Endothelial cell of umbilical vein (primary cell): Measurements from ENCODE around the gene TRMT2B. TPM values are rescaled to one million over a fixed set of nuclear protein-coding genes. Genes with fewer than 3 reads are reported as not detected.

Source experiments
- BruUV-seq: library from RNA; stranded (reverse); fragments of 400-500 nt; replicated peaks from 2 replicates; lab custom pipeline; 2021; lab: Mats Ljungman, UMichigan
- CTCF ChIA-PET: fragments of 300-600, 350-600 bp; sonication (Branson Sonifier 250); formaldehyde crosslinking; loops from one replicate; lab custom pipeline; 2021; ENCODE audit warnings: antibody characterized with exemption, inconsistent platforms; lab: Charles Lee
- POLR2A ChIA-PET: fragments of 300-600, 350-600 bp; sonication (Branson Sonifier 250); formaldehyde crosslinking; loops from one replicate; lab custom pipeline; 2021; ENCODE audit warnings: antibody characterized with exemption, inconsistent platforms; lab: Charles Lee
- DNase-seq: peaks from one replicate; pipeline ENCODE4 v3.0.0-alpha.2; 2011; ENCODE audit warnings: low read depth, low spot score
- FAIRE-seq: peaks from 2 replicates; lab custom pipeline; 2011; peaks lifted over from hg19 to GRCh38; lab: Jason Lieb, UNC
- H2AFZ ChIP-seq: 2 replicates; pipeline ENCODE4 v1.6.0; 2012; ENCODE audit warnings: low read depth, low read length, control low read depth, inconsistent platforms
- H3K27ac ChIP-seq: 2 replicates; pipeline ENCODE4 v1.5.1; 2011; ENCODE audit warnings: low read depth, mild to moderate bottlenecking, control low read depth, low read length, moderate library complexity; ENCODE audit not compliant: insufficient read depth
- H3K27me3 ChIP-seq, 2 experiments: 2 replicates each; pipeline versions ENCODE4 v1.6.0 to v1.6.1; 2011; ENCODE audit warnings: low read length in 2 of 2, mixed read lengths in 1 of 2; ENCODE audit not compliant: control insufficient read depth in 2 of 2, insufficient read depth in 2 of 2
- H3K36me3 ChIP-seq, 2 experiments: 2 replicates in 1 of 2; 3 replicates in 1 of 2; pipeline ENCODE4 v1.5.1; 2011; ENCODE audit warnings: low read length in 2 of 2, mild to moderate bottlenecking in 1 of 2, moderate library complexity in 1 of 2; ENCODE audit not compliant: control insufficient read depth in 2 of 2, insufficient read depth in 2 of 2; ENCODE audit errors: extremely low read depth in 1 of 2
- H3K4me1 ChIP-seq: 3 replicates; pipeline ENCODE4 v1.5.1; 2011; ENCODE audit warnings: mild to moderate bottlenecking, low read length; ENCODE audit not compliant: control insufficient read depth, insufficient read depth; ENCODE audit errors: extremely low read depth
- H3K4me2 ChIP-seq: 2 replicates; pipeline ENCODE4 v1.6.1; 2011; ENCODE audit warnings: low read length, control low read depth, mixed read lengths; ENCODE audit not compliant: insufficient read depth
- H3K4me3 ChIP-seq, 3 experiments: fragments of 200-600 bp in 1 of 3; sonication (generic), shearing (Covaris generic) in 1 of 3; replicated peaks in 1 of 3; 2 replicates each; pipeline ENCODE4 v1.5.1; 2011 to 2016; ENCODE audit warnings: control low read depth in 3 of 3, low read length in 3 of 3, mild to moderate bottlenecking in 2 of 3, inconsistent platforms in 1 of 3, low read depth in 1 of 3, moderate library complexity in 1 of 3; ENCODE audit not compliant: insufficient read depth in 1 of 3
- H3K79me2 ChIP-seq: 2 replicates; pipeline ENCODE4 v1.6.0; 2012; ENCODE audit warnings: low read length, inconsistent platforms; ENCODE audit not compliant: control insufficient read depth, insufficient read depth
- H3K9ac ChIP-seq: replicated peaks from 2 replicates; pipeline ENCODE3; 2011; ENCODE audit warnings: low read length, control low read depth; ENCODE audit not compliant: insufficient read depth; ENCODE audit errors: extremely low read depth
- H3K9me1 ChIP-seq: replicated peaks from 3 replicates; pipeline ENCODE4 v1.6.0; 2011; ENCODE audit warnings: mild to moderate bottlenecking, low read length; ENCODE audit not compliant: control insufficient read depth, insufficient read depth; ENCODE audit errors: extremely low read depth
- H3K9me3 ChIP-seq: replicated peaks from 2 replicates; pipeline ENCODE4 v1.5.1; 2012; ENCODE audit warnings: low read length, inconsistent platforms; ENCODE audit not compliant: control insufficient read depth, insufficient read depth
- H4K20me1 ChIP-seq: replicated peaks from 2 replicates; pipeline ENCODE3; 2011; ENCODE audit warnings: mild to moderate bottlenecking, low read length; ENCODE audit not compliant: control insufficient read depth, insufficient read depth; ENCODE audit errors: extremely low read depth
- EZH2 ChIP-seq: IDR thresholded peaks from 2 replicates; pipeline ENCODE4 v1.6.1; 2012; ENCODE audit warnings: borderline replicate concordance, low read depth, mild to moderate bottlenecking, moderate library complexity, low read length, inconsistent platforms; ENCODE audit not compliant: severe bottlenecking
- FOS ChIP-seq: IDR thresholded peaks from 2 replicates; pipeline ENCODE4 v1.6.1; 2011; ENCODE audit warnings: mild to moderate bottlenecking, low read length, moderate library complexity, borderline replicate concordance; ENCODE audit not compliant: insufficient read depth
- GATA2 ChIP-seq: IDR thresholded peaks from 2 replicates; pipeline ENCODE4 v1.7.0; 2011; ENCODE audit warnings: low read depth, mild to moderate bottlenecking, moderate library complexity, mixed read lengths, low read length; ENCODE audit not compliant: insufficient read length, insufficient read depth
- JUN ChIP-seq: IDR thresholded peaks from 2 replicates; pipeline ENCODE4 v1.6.1; 2011; ENCODE audit warnings: borderline replicate concordance, low read depth; ENCODE audit not compliant: insufficient read length, insufficient read depth
- MYC ChIP-seq: IDR thresholded peaks from one replicate; pipeline ENCODE4 v1.6.1; 2011; ENCODE audit warnings: mild to moderate bottlenecking, low read depth, low read length
- POLR2A ChIP-seq: IDR thresholded peaks from 2 replicates; pipeline ENCODE4 v1.6.1; 2012; ENCODE audit warnings: low read depth, mild to moderate bottlenecking, control low read depth, low read length
- POLR2AphosphoS5 ChIP-seq: IDR thresholded peaks from 2 replicates; pipeline ENCODE4 v1.6.1; 2012; ENCODE audit warnings: low read depth, mild to moderate bottlenecking, control low read depth, low read length, moderate library complexity; ENCODE audit not compliant: insufficient read depth
- dilution Hi-C: fragments of 300-500 bp; cut with MboI; formaldehyde crosslinking; loops from one replicate; pipeline ENCODE4 v1.15.0; 2019; ENCODE audit warnings: low sequenced_read_pairs; ENCODE audit not compliant: extremely low pct_ligation_motif_present
- intact Hi-C: fragments of 100-400 bp; cut with micrococcal nuclease; formaldehyde crosslinking; loops from one replicate; pipeline ENCODE4 v1.10.0; 2022
- polyA plus RNA-seq, 4 experiments: library from polyadenylated mRNA; depleted of rRNA in 3 of 4; stranded (reverse) in 3 of 4; unstranded in 1 of 4; fragments of >200 nt; gene quantifications; 2 replicates each; pipeline versions ENCODE4 v1.2.1 to v1.2.3, GENCODE V29; 2011 to 2012; ENCODE audit warnings: missing spikeins in 1 of 4
- total RNA-seq: library from RNA; stranded (reverse); gene quantifications from 2 replicates; pipeline ENCODE4 v1.2.3, GENCODE V29; 2021
- TF ChIP-seq, protein P1 (sequence below), 2 donors: IDR thresholded peaks; 1 replicate in 1 of 2; 2 replicates in 1 of 2; pipeline ENCODE4 v1.5.1; 2011; ENCODE audit warnings: low read length in 2 of 2, mild to moderate bottlenecking in 2 of 2, moderate library complexity in 2 of 2, control low read depth in 1 of 2, inconsistent platforms in 1 of 2, low read depth in 1 of 2; ENCODE audit not compliant: insufficient read depth in 1 of 2; ENCODE audit errors: extremely low read depth in 1 of 2
- TF ChIP-seq, protein P2 (sequence below): IDR thresholded peaks from 2 replicates; pipeline ENCODE4 v1.6.1; 2011; ENCODE audit not compliant: insufficient read depth, insufficient read length

TRMT2B gene
- total and polyA plus RNA-seq, 2 donors (not counting 3 experiments of a cell fraction or from before 2014, with no cell fraction given), result 18.3 to 21.3 TPM

DNA sequence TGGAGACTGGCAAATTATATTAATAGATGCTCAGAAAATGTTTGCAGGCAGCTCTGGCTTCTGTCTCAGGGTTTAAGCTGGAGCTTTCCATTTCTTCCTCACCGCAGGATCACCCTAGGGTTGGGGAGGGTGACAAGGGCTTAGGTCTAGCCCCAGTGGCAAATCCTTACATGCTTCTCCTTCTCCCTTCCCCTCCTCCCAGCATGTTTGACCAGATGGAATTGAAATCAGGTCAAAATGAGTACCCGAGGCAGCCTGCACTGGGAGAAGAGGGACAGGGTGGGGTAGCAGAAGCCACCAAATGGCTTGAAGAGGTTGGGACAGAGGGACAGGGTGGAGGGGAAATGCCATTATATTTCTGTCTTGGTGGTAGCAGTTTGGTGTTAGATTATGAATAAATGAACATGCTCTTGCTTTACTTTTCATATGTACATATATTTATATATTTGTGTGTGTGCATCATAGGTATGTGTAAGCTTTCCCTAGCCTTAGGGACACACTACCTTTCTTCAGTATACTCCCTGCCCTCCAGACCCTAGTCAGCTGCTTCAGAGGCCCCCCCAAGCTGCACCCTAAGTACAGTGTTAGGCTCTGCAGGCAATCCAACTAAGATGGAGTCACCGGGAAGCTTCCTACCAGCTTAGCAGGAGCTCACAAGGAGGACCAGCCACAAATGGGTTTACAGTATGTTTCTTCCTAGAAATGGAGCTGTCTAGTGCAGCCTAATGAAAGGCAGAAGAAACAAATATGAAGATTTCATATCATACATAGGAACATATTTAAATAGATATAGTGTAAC is 28.6 kb upstream of the TRMT2B start:
- Histone ChIP-seq H3K27ac (no peak overlapping the region), H3K27me3 (no peaks in the 10 kb centered on the region), H2AFZ (no peak overlapping the region), H3K9me1 (no peaks in the 10 kb centered on the region), H3K4me3 (no peak overlapping the region), H3K79me2 (no peaks in the 10 kb centered on the region), H3K4me2 (no peak overlapping the region), H3K9me3 (no peaks in the 10 kb centered on the region), H3K4me1 (peaks cover 3% of the 10 kb centered on the region), H4K20me1 (no peaks in the 10 kb centered on the region), H3K9ac (no peak overlapping the region), H3K36me3 (no peaks in the 10 kb centered on the region)
- FAIRE-seq, result no peak
- POLR2A ChIA-PET, result no interaction called here
- intact Hi-C loops (no loop called here), dilution Hi-C loops (no loop called here)
- CTCF ChIA-PET, result interaction anchor here (1.2 kb wide), 1 partner anchor 260 kb away, joined by 3 read pairs; the partner anchor contains the start of gene CSTF2
- BruUV-seq, result no TSS peak
- DNase-seq, result no peak
- TF ChIP-seq POLR2A (no peak), POLR2AphosphoS5 (no peak), JUN (no peak), EZH2 (no peak), FOS (no peak), GATA2 (no peak), MYC (no peak)
- TF ChIP-seq, protein P1, sequence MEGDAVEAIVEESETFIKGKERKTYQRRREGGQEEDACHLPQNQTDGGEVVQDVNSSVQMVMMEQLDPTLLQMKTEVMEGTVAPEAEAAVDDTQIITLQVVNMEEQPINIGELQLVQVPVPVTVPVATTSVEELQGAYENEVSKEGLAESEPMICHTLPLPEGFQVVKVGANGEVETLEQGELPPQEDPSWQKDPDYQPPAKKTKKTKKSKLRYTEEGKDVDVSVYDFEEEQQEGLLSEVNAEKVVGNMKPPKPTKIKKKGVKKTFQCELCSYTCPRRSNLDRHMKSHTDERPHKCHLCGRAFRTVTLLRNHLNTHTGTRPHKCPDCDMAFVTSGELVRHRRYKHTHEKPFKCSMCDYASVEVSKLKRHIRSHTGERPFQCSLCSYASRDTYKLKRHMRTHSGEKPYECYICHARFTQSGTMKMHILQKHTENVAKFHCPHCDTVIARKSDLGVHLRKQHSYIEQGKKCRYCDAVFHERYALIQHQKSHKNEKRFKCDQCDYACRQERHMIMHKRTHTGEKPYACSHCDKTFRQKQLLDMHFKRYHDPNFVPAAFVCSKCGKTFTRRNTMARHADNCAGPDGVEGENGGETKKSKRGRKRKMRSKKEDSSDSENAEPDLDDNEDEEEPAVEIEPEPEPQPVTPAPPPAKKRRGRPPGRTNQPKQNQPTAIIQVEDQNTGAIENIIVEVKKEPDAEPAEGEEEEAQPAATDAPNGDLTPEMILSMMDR (IDR thresholded peaks at IDR 0.05; ENCODE audit: extremely low read depth in 1 of 2, insufficient read depth in 1 of 2, low read depth in 1 of 2, low read length in 2 of 2), result no peak
- TF ChIP-seq, protein P2, sequence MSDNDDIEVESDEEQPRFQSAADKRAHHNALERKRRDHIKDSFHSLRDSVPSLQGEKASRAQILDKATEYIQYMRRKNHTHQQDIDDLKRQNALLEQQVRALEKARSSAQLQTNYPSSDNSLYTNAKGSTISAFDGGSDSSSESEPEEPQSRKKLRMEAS, result no peak
